GM23338 (cell line): ENCODE results near the gene OGFRL1. TPM values are rescaled to one million over a fixed set of nuclear protein-coding genes. Genes with fewer than 3 reads are reported as not detected.

Source experiments
- ATAC-seq: fragments of 200-7000 bp; cut with Tn5 transposase; 3 replicates; pipeline ENCODE4 v1.9.1; 2020
- DNase-seq: peaks from one replicate; pipeline ENCODE4 v3.0.0-alpha.2; 2015; ENCODE audit warnings: low spot score
- H2AFZ ChIP-seq: fragments of 200-600 bp; sonication (generic); 2 replicates; pipeline ENCODE4 v1.8.0; 2016; ENCODE audit warnings: antibody characterized with exemption, mild to moderate bottlenecking, moderate library complexity
- H3F3A ChIP-seq: fragments of 200-600 bp; sonication (generic); replicated peaks from 2 replicates; pipeline ENCODE4 v1.8.0; 2017; ENCODE audit warnings: antibody characterized with exemption, mixed run types, low read depth
- H3K27ac ChIP-seq: fragments of 200-600 bp; sonication (generic); 2 replicates; pipeline ENCODE4 v1.6.1; 2016; ENCODE audit warnings: low read depth
- H3K27me3 ChIP-seq: fragments of 200-600 bp; sonication (generic); 2 replicates; pipeline ENCODE4 v1.8.0; 2016; ENCODE audit warnings: mild to moderate bottlenecking, mixed run types, moderate library complexity; ENCODE audit not compliant: insufficient read depth
- H3K36me3 ChIP-seq: fragments of 200-600 bp; sonication (generic); 2 replicates; pipeline ENCODE4 v1.8.0; 2016; ENCODE audit warnings: mild to moderate bottlenecking; ENCODE audit not compliant: insufficient read depth
- H3K4me1 ChIP-seq: fragments of 200-600 bp; sonication (generic); 2 replicates; pipeline ENCODE4 v1.8.0; 2016; ENCODE audit warnings: mild to moderate bottlenecking, moderate library complexity; ENCODE audit not compliant: insufficient read depth
- H3K4me2 ChIP-seq: fragments of 200-600 bp; sonication (generic); 2 replicates; pipeline ENCODE4 v1.7.1; 2017; ENCODE audit warnings: mixed run types
- H3K4me3 ChIP-seq: fragments of 200-600 bp; sonication (generic); 2 replicates; pipeline ENCODE4 v1.6.1; 2016; ENCODE audit warnings: mixed run types
- H3K79me2 ChIP-seq: fragments of 200-600 bp; sonication (generic); replicated peaks from 2 replicates; pipeline ENCODE4 v1.8.0; 2017; ENCODE audit warnings: mild to moderate bottlenecking; ENCODE audit not compliant: insufficient read depth
- H3K9me2 ChIP-seq: fragments of 200-600 bp; sonication (generic); 2 replicates; pipeline ENCODE4 v1.8.0; 2017; ENCODE audit not compliant: insufficient read depth
- H4K20me1 ChIP-seq: fragments of 200-600 bp; sonication (generic); replicated peaks from 2 replicates; pipeline ENCODE4 v1.8.0; 2017; ENCODE audit warnings: mild to moderate bottlenecking; ENCODE audit not compliant: insufficient read depth
- H3K27ac Mint-ChIP-seq: 2 replicates; pipeline ENCODE4 v1.8.0; 2020; ENCODE audit warnings: inconsistent platforms, mild to moderate bottlenecking, moderate library complexity, mixed read lengths
- H3K27me3 Mint-ChIP-seq: 3 replicates; pipeline ENCODE4 v1.8.0; 2022; ENCODE audit warnings: low read depth, mild to moderate bottlenecking, moderate library complexity, mixed read lengths, inconsistent platforms; ENCODE audit not compliant: insufficient read depth, poor library complexity
- H3K36me3 Mint-ChIP-seq: 3 replicates; pipeline ENCODE4 v1.8.0; 2021; ENCODE audit warnings: low read depth, mild to moderate bottlenecking, inconsistent platforms, moderate library complexity, mixed read lengths
- H3K4me1 Mint-ChIP-seq: 3 replicates; pipeline ENCODE4 v1.8.0; 2020; ENCODE audit warnings: mild to moderate bottlenecking, inconsistent platforms, mixed read lengths
- H3K4me3 Mint-ChIP-seq: 3 replicates; pipeline ENCODE4 v1.8.0; 2021; ENCODE audit warnings: moderate library complexity, mild to moderate bottlenecking, inconsistent platforms, mixed read lengths
- H3K9me3 Mint-ChIP-seq: 3 replicates; pipeline ENCODE4 v1.8.0; 2020; ENCODE audit warnings: moderate library complexity, mild to moderate bottlenecking, inconsistent platforms, mixed read lengths
- CREB1 ChIP-seq: fragments of 250-450 bp; sonication (Bioruptor Pico); IDR thresholded peaks from 2 replicates; pipeline ENCODE4 v1.5.0; 2020; ENCODE audit warnings: low read depth, mild to moderate bottlenecking, moderate library complexity
- EZH2phosphoT487 ChIP-seq: fragments of 200-600 bp; sonication (generic); IDR thresholded peaks from one replicate; pipeline ENCODE4 v1.8.1; 2018; ENCODE audit warnings: antibody characterized with exemption; ENCODE audit not compliant: unreplicated experiment
- JUNB ChIP-seq: IDR thresholded peaks from one replicate; pipeline ENCODE4 v1.6.1; 2016; ENCODE audit warnings: antibody characterized with exemption; ENCODE audit not compliant: unreplicated experiment
- NANOG ChIP-seq: IDR thresholded peaks from 2 replicates; pipeline ENCODE4 v1.6.1; 2016; ENCODE audit warnings: antibody characterized with exemption, borderline replicate concordance
- POLR2AphosphoS5 ChIP-seq: IDR thresholded peaks from 2 replicates; pipeline ENCODE4 v1.6.1; 2016; ENCODE audit warnings: antibody characterized with exemption, low read depth
- STAT1 ChIP-seq: IDR thresholded peaks from one replicate; pipeline ENCODE4 v1.6.1; 2016; ENCODE audit warnings: antibody characterized with exemption; ENCODE audit not compliant: unreplicated experiment
- ZNF331 ChIP-seq: fragments of 250-450 bp; sonication (Bioruptor Pico); IDR thresholded peaks from 2 replicates; pipeline ENCODE4 v1.5.0; 2020; ENCODE audit warnings: low read depth, mild to moderate bottlenecking, moderate library complexity
- ZNF462 ChIP-seq: fragments of 250-450 bp; sonication (Bioruptor Pico); IDR thresholded peaks from 2 replicates; pipeline ENCODE4 v1.5.0; 2020; ENCODE audit warnings: mild to moderate bottlenecking, moderate library complexity
- polyA plus RNA-seq: library from polyadenylated mRNA; unstranded; fragments of >200 nt; fragmentation: Nextera tagmentation; extraction: Ambion mirVana; gene quantifications from 2 replicates; pipeline ENCODE4 v1.2.1, GENCODE V29; 2016
- total RNA-seq: library from RNA; depleted of rRNA; stranded (reverse); fragments of >200 nt; shearing (Covaris generic); gene quantifications from 2 replicates; pipeline ENCODE4 v1.2.3, GENCODE V29; 2014
- TF ChIP-seq, protein P1 (sequence below): IDR thresholded peaks from 2 replicates; pipeline ENCODE4 v1.6.1; 2016; ENCODE audit warnings: antibody characterized with exemption
- TF ChIP-seq, protein P2 (sequence below), 2 experiments: fragments of 200-600 bp in 1 of 2; sonication (generic) in 1 of 2; conservative IDR thresholded peaks; 2 replicates each; pipeline versions ENCODE4 v1.5.1 to v1.6.1; 2016 to 2017; ENCODE audit warnings: antibody characterized with exemption in 2 of 2, low read depth in 2 of 2, mild to moderate bottlenecking in 2 of 2, moderate library complexity in 1 of 2

The OGFRL1 gene
- total and polyA plus RNA-seq, 2 experiments from 2014 or later, result 4.2 to 10.0 TPM

DNA sequence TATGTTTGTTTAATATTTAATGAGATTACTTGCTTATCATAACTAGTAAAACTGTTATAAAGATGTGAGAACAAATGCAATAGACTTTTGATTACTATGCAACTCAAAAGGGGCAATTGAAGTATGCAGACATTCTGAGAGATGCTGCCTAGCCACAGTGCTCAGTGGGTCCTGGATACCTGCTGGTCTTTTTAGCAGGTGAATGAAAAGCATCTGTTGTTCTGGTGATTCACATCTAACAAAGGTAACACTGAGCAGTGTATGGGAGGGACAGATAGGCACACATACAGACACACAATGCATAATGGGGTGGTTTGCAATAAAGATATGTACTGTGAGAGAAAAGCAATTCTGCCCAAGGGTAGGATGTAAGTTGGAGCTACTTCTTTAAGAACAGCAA lies 46.9 kb downstream of the OGFRL1 start:
- 0 out of 2 replicates have a peak, but pooled peaks cover 7% of the 10 kb centered on the region for H3K4me1 ChIP-seq
- H3K4me3 Mint-ChIP-seq, result no peak overlapping the region
- H3K27ac ChIP-seq, result no peak overlapping the region
- no peaks in the 10 kb centered on the region for H3K79me2 ChIP-seq
- DNase-seq (no peak), ATAC-seq (peak; percentile 97)
- TF ChIP-seq, protein P1, sequence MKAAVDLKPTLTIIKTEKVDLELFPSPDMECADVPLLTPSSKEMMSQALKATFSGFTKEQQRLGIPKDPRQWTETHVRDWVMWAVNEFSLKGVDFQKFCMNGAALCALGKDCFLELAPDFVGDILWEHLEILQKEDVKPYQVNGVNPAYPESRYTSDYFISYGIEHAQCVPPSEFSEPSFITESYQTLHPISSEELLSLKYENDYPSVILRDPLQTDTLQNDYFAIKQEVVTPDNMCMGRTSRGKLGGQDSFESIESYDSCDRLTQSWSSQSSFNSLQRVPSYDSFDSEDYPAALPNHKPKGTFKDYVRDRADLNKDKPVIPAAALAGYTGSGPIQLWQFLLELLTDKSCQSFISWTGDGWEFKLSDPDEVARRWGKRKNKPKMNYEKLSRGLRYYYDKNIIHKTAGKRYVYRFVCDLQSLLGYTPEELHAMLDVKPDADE, result no peak
- TF ChIP-seq JUNB (no peak), ZNF331 (CRISPR knock-in tag) (no peak), EZH2phosphoT487 (no peak), STAT1 (no peak), POLR2AphosphoS5 (no peak), ZNF462 (CRISPR knock-in tag) (no peak), NANOG (no peak), CREB1 (CRISPR knock-in tag) (no peak)
- TF ChIP-seq, protein P2, sequence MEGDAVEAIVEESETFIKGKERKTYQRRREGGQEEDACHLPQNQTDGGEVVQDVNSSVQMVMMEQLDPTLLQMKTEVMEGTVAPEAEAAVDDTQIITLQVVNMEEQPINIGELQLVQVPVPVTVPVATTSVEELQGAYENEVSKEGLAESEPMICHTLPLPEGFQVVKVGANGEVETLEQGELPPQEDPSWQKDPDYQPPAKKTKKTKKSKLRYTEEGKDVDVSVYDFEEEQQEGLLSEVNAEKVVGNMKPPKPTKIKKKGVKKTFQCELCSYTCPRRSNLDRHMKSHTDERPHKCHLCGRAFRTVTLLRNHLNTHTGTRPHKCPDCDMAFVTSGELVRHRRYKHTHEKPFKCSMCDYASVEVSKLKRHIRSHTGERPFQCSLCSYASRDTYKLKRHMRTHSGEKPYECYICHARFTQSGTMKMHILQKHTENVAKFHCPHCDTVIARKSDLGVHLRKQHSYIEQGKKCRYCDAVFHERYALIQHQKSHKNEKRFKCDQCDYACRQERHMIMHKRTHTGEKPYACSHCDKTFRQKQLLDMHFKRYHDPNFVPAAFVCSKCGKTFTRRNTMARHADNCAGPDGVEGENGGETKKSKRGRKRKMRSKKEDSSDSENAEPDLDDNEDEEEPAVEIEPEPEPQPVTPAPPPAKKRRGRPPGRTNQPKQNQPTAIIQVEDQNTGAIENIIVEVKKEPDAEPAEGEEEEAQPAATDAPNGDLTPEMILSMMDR (conservative IDR thresholded peaks at IDR 0.05; ENCODE audit: low read depth in 2 of 2), result no peak
- peaks cover 10% of the 10 kb centered on the region; the same call in 2 of the 3 replicates for H3K9me3 Mint-ChIP-seq
- H2AFZ ChIP-seq, result no peak overlapping the region
- H3K4me2 ChIP-seq, result no peak overlapping the region
- H3K27ac Mint-ChIP-seq, result peak overlapping the region; percentile 30
- 0 out of 2 replicates have a peak, but pooled peaks cover 3% of the 10 kb centered on the region for H3K9me2 ChIP-seq
- H3K27me3 Mint-ChIP-seq, result peaks cover 4% of the 10 kb centered on the region
- peaks cover 9% of the 10 kb centered on the region; the same call in 2 of the 3 replicates for H3K36me3 Mint-ChIP-seq
- H3K36me3 ChIP-seq, result no peaks in the 10 kb centered on the region
- no peaks in the 10 kb centered on the region for H3K27me3 ChIP-seq
- peaks cover 16% of the 10 kb centered on the region for H3K4me1 Mint-ChIP-seq
- no peaks in the 10 kb centered on the region for H3F3A ChIP-seq
- no peak overlapping the region for H3K4me3 ChIP-seq
- H4K20me1 ChIP-seq, result no peaks in the 10 kb centered on the region
